IPS-18a (cell line): Measurements from ENCODE around the gene TSN.

Experiments used
- H3K27ac ChIP-seq: one replicate; pipeline ENCODE4 v1.5.1; 2013; ENCODE audit warnings: low read length
- H3K27me3 ChIP-seq: one replicate; pipeline ENCODE4 v1.6.1; 2013; ENCODE audit warnings: mild to moderate bottlenecking, low read length; ENCODE audit not compliant: control insufficient read depth, insufficient read depth
- H3K36me3 ChIP-seq: one replicate; pipeline ENCODE4 v1.6.1; 2013; ENCODE audit warnings: low read depth, low read length; ENCODE audit not compliant: control insufficient read depth
- H3K4me1 ChIP-seq: one replicate; pipeline ENCODE4 v1.6.1; 2013; ENCODE audit warnings: low read depth, low read length; ENCODE audit not compliant: control insufficient read depth
- H3K4me3 ChIP-seq: one replicate; pipeline ENCODE4 v1.5.1; 2013; ENCODE audit warnings: low read length
- H3K9ac ChIP-seq: one replicate; pipeline ENCODE4 v1.6.1; 2013; ENCODE audit warnings: mild to moderate bottlenecking, low read length, moderate library complexity
- H3K9me3 ChIP-seq: one replicate; pipeline ENCODE4 v1.6.1; 2013; ENCODE audit warnings: low read depth, low read length; ENCODE audit not compliant: control insufficient read depth

Gene TSN

GRCh38 chr2:121783180-121783579, 27.7 kb downstream of the TSN start:
- Histone ChIP-seq H3K9me3 (no peaks in the 10 kb centered on the region), H3K27ac (no peak overlapping the region), H3K27me3 (no peaks in the 10 kb centered on the region), H3K4me3 (no peak overlapping the region), H3K9ac (no peak overlapping the region), H3K36me3 (no peaks in the 10 kb centered on the region), H3K4me1 (no peaks in the 10 kb centered on the region)

GRCh38 chr2:121788685-121789084, 33.2 kb downstream of the TSN start:
- H3K9me3 ChIP-seq, result no peaks in the 10 kb centered on the region
- no peaks in the 10 kb centered on the region for H3K36me3 ChIP-seq
- no peaks in the 10 kb centered on the region for H3K27me3 ChIP-seq
- H3K4me1 ChIP-seq, result peaks cover 18% of the 10 kb centered on the region
- no peak overlapping the region for H3K27ac ChIP-seq
- H3K9ac ChIP-seq, result no peak overlapping the region
- H3K4me3 ChIP-seq, result no peak overlapping the region

- peak overlapping the region; percentile 41 for H3K4me3 ChIP-seq
- H3K27me3 ChIP-seq, result no peaks in the 10 kb centered on the region
- no peak overlapping the region for H3K27ac ChIP-seq
- no peak overlapping the region for H3K9ac ChIP-seq
- H3K36me3 ChIP-seq, result no peaks in the 10 kb centered on the region
- peaks cover 18% of the 10 kb centered on the region for H3K4me1 ChIP-seq
- no peaks in the 10 kb centered on the region for H3K9me3 ChIP-seq
Measured at GRCh38 chr2:121790276-121790956, 35.0 kb downstream of the TSN start.

GRCh38 chr2:121791290-121791689, 35.8 kb downstream of the TSN start:
- Histone ChIP-seq H3K9ac (no peak overlapping the region), H3K4me3 (peak overlapping the region; percentile 41), H3K27ac (peak overlapping the region; percentile 70), H3K27me3 (no peaks in the 10 kb centered on the region), H3K36me3 (no peaks in the 10 kb centered on the region), H3K4me1 (peaks cover 18% of the 10 kb centered on the region), H3K9me3 (no peaks in the 10 kb centered on the region)

- Histone ChIP-seq H3K36me3 (no peaks in the 10 kb centered on the region), H3K27ac (peak overlapping the region; percentile 70), H3K9ac (no peak overlapping the region), H3K4me3 (peak overlapping the region; percentile 41), H3K27me3 (no peaks in the 10 kb centered on the region), H3K9me3 (no peaks in the 10 kb centered on the region), H3K4me1 (peaks cover 18% of the 10 kb centered on the region)
Measured at GRCh38 chr2:121791801-121792221, 36.4 kb downstream of the TSN start.

- Histone ChIP-seq H3K9me3 (no peaks in the 10 kb centered on the region), H3K27ac (no peak overlapping the region), H3K4me3 (no peak overlapping the region)
Measured at GRCh38 chr2:121793816-121794215, 38.4 kb downstream of the TSN start.

GRCh38 chr2:121794233-121794632, 38.8 kb downstream of the TSN start:
- no peak overlapping the region for H3K9ac ChIP-seq
- H3K27ac ChIP-seq, result no peak overlapping the region
- H3K27me3 ChIP-seq, result no peaks in the 10 kb centered on the region

More at GRCh38 chr2:121793816-121794215, 38.4 kb downstream of the TSN start:
- H3K9ac ChIP-seq, result no peak overlapping the region
- no peaks in the 10 kb centered on the region for H3K36me3 ChIP-seq
- H3K4me1 ChIP-seq, result peaks cover 18% of the 10 kb centered on the region
- no peaks in the 10 kb centered on the region for H3K27me3 ChIP-seq

GRCh38 chr2:121796239-121796638, 40.8 kb downstream of the TSN start:
- no peaks in the 10 kb centered on the region for H3K9me3 ChIP-seq
- no peak overlapping the region for H3K9ac ChIP-seq
- no peak overlapping the region for H3K27ac ChIP-seq
- no peaks in the 10 kb centered on the region for H3K36me3 ChIP-seq
- peaks cover 10% of the 10 kb centered on the region for H3K4me1 ChIP-seq
- H3K4me3 ChIP-seq, result no peak overlapping the region
- no peaks in the 10 kb centered on the region for H3K27me3 ChIP-seq

More at GRCh38 chr2:121794233-121794632, 38.8 kb downstream of the TSN start:
- Histone ChIP-seq H3K4me3 (no peak overlapping the region), H3K4me1 (peaks cover 18% of the 10 kb centered on the region), H3K9me3 (no peaks in the 10 kb centered on the region), H3K36me3 (no peaks in the 10 kb centered on the region)

GRCh38 chr2:121798617-121799016, 43.2 kb downstream of the TSN start:
- Histone ChIP-seq H3K27ac (no peak overlapping the region), H3K4me3 (no peak overlapping the region), H3K9ac (no peak overlapping the region), H3K4me1 (peaks cover 2% of the 10 kb centered on the region), H3K36me3 (no peaks in the 10 kb centered on the region), H3K27me3 (no peaks in the 10 kb centered on the region), H3K9me3 (no peaks in the 10 kb centered on the region)

GRCh38 chr2:121801916-121802315, 46.5 kb downstream of the TSN start:
- no peak overlapping the region for H3K4me3 ChIP-seq
- H3K27me3 ChIP-seq, result no peaks in the 10 kb centered on the region
- no peaks in the 10 kb centered on the region for H3K36me3 ChIP-seq
- no peaks in the 10 kb centered on the region for H3K9me3 ChIP-seq
- no peak overlapping the region for H3K9ac ChIP-seq
- no peak overlapping the region for H3K27ac ChIP-seq
- H3K4me1 ChIP-seq, result peaks cover 24% of the 10 kb centered on the region

GRCh38 chr2:121803503-121803902, 48.1 kb downstream of the TSN start:
- Histone ChIP-seq H3K36me3 (no peaks in the 10 kb centered on the region), H3K27ac (no peak overlapping the region), H3K4me3 (no peak overlapping the region), H3K27me3 (no peaks in the 10 kb centered on the region), H3K9me3 (no peaks in the 10 kb centered on the region), H3K4me1 (peaks cover 24% of the 10 kb centered on the region), H3K9ac (no peak overlapping the region)

GRCh38 chr2:121804340-121804739, 48.9 kb downstream of the TSN start:
- Histone ChIP-seq H3K27me3 (no peaks in the 10 kb centered on the region), H3K4me3 (peak overlapping the region; percentile 36), H3K27ac (peak overlapping the region; percentile 83), H3K9ac (peak overlapping the region; percentile 38), H3K9me3 (no peaks in the 10 kb centered on the region), H3K36me3 (no peaks in the 10 kb centered on the region), H3K4me1 (peaks cover 24% of the 10 kb centered on the region)
